ENCODE data around the gene RCAN2.

RCAN2 gene

GRCh38 chr6:46472243-46472642 is 19.0 kb downstream of the RCAN2 start:
- FAIRE-seq (no peak), DNase-seq (ENCODE audit: insufficient read length, low spot score) (no peak)
- no peak for TF ChIP-seq CTCF (IDR thresholded peaks at IDR 0.05; ENCODE audit: insufficient read depth, missing control alignments)

- FAIRE-seq = no peak
- TF ChIP-seq CTCF (IDR thresholded peaks at IDR 0.05; ENCODE audit: insufficient read depth, missing control alignments) = no peak
- no peak for DNase-seq (ENCODE audit: insufficient read length, low spot score)
Measured at GRCh38 chr6:46469021-46469420, 22.2 kb downstream of the RCAN2 start.

GRCh38 chr6:46468403-46469010 is 22.7 kb downstream of the RCAN2 start:
- no peak for TF ChIP-seq CTCF (IDR thresholded peaks at IDR 0.05; ENCODE audit: insufficient read depth, missing control alignments)
- FAIRE-seq (no peak), DNase-seq (ENCODE audit: insufficient read length, low spot score) (no peak)

GRCh38 chr6:46466570-46466969 is 24.7 kb downstream of the RCAN2 start:
- TF ChIP-seq CTCF (IDR thresholded peaks at IDR 0.05; ENCODE audit: insufficient read depth, missing control alignments) = no peak
- FAIRE-seq = no peak

GRCh38 chr6:46465294-46466165 is 25.7 kb downstream of the RCAN2 start:
- DNase-seq (ENCODE audit: insufficient read length, low spot score) = no peak
- no peak for TF ChIP-seq CTCF (IDR thresholded peaks at IDR 0.05; ENCODE audit: insufficient read depth, missing control alignments)
- FAIRE-seq = no peak

More at GRCh38 chr6:46466570-46466969, 24.7 kb downstream of the RCAN2 start:
- DNase-seq (ENCODE audit: insufficient read length, low spot score) = no peak

- FAIRE-seq = no peak
- DNase-seq (ENCODE audit: insufficient read length, low spot score) = no peak
- no peak for TF ChIP-seq CTCF (IDR thresholded peaks at IDR 0.05; ENCODE audit: insufficient read depth, missing control alignments)
Measured at GRCh38 chr6:46456297-46456696, 35.0 kb downstream of the RCAN2 start.

GRCh38 chr6:46454691-46455090 is 36.6 kb downstream of the RCAN2 start:
- no peak for DNase-seq (ENCODE audit: insufficient read length, low spot score)
- TF ChIP-seq CTCF (IDR thresholded peaks at IDR 0.05; ENCODE audit: insufficient read depth, missing control alignments) = no peak
- FAIRE-seq = peak; percentile 64
